HFFc6 (cell line): ENCODE results near the gene CD28. TPM values are rescaled to one million over a fixed set of nuclear protein-coding genes. Genes with fewer than 3 reads are reported as not detected.
A peak's percentile ranks its signal among the peaks of the same experiment; 100 is the strongest.
"Not testable (repeated sequence)": the region's sequence is repeated elsewhere in the genome, so short reads cannot be mapped to it uniquely, and the experiment has no call there.

Source experiments
- DNase-seq: peaks from one replicate; pipeline ENCODE4 v3.0.0-alpha.2; 2018
- H3K27ac Mint-ChIP-seq: 2 replicates; pipeline ENCODE4 v1.8.0; 2020; ENCODE audit warnings: mild to moderate bottlenecking, mixed read lengths
- H3K27me3 Mint-ChIP-seq: 2 replicates; pipeline ENCODE4 v1.8.0; 2021; ENCODE audit warnings: mild to moderate bottlenecking, moderate library complexity, mixed read lengths; ENCODE audit not compliant: insufficient read depth
- H3K36me3 Mint-ChIP-seq: 2 replicates; pipeline ENCODE4 v1.8.0; 2021; ENCODE audit warnings: low read depth, mixed read lengths
- H3K4me1 Mint-ChIP-seq: 2 replicates; pipeline ENCODE4 v1.8.0; 2020; ENCODE audit warnings: low read depth, mixed read lengths
- H3K4me3 Mint-ChIP-seq: 2 replicates; pipeline ENCODE4 v1.8.0; 2020; ENCODE audit warnings: mild to moderate bottlenecking, moderate library complexity, mixed read lengths
- H3K9me3 Mint-ChIP-seq: 2 replicates; pipeline ENCODE4 v1.8.0; 2020; ENCODE audit warnings: mild to moderate bottlenecking, mixed read lengths
- CTCF ChIP-seq: fragments of 200-600 bp; sonication (generic); IDR thresholded peaks from 2 replicates; pipeline ENCODE4 v1.5.0; 2021; ENCODE audit warnings: antibody characterized with exemption, mild to moderate bottlenecking
- total RNA-seq, 6 experiments: library from RNA; stranded (reverse); fragmentation: NEBNext Ultra II Directional; extraction: Animal tissue kit (Norgen Biotek cat#: 25700); gene quantifications; 2 replicates in 1 of 6; 3 replicates in 5 of 6; pipeline ENCODE4 v1.2.3, GENCODE V29; 2021

Gene CD28
- total RNA-seq, 6 experiments from 2014 or later = not detected

GRCh38 chr2:203697190-203697589 lies 9.2 kb upstream of the CD28 start:
- DNase-seq = peak; percentile 6
- Mint-ChIP-seq H3K27ac (no peak overlapping the region), H3K9me3 (peaks cover 5% of the 10 kb centered on the region; the same call in 1 of the 2 replicates), H3K4me1 (0 out of 2 replicates have a peak, but pooled peaks cover 7% of the 10 kb centered on the region), H3K27me3 (no peaks in the 10 kb centered on the region; the same call in none of the 2 replicates), H3K36me3 (peaks cover under 1% of the 10 kb centered on the region; the same call in 1 of the 2 replicates), H3K4me3 (no peak overlapping the region)
- TF ChIP-seq CTCF = no peak

- H3K27ac Mint-ChIP-seq, DNase-seq, H3K9me3 Mint-ChIP-seq: not testable (repeated sequence)
Observed at GRCh38 chr2:203697763-203698162, 8.7 kb upstream of the CD28 start.

GRCh38 chr2:203698410-203698809 lies 8.0 kb upstream of the CD28 start:
- not testable (repeated sequence) for H3K4me3 Mint-ChIP-seq, H3K4me1 Mint-ChIP-seq, H3K9me3 Mint-ChIP-seq, H3K36me3 Mint-ChIP-seq, H3K27ac Mint-ChIP-seq, DNase-seq, H3K27me3 Mint-ChIP-seq

More at GRCh38 chr2:203697763-203698162, 8.7 kb upstream of the CD28 start:
- H3K4me3 Mint-ChIP-seq, H3K36me3 Mint-ChIP-seq, H3K27me3 Mint-ChIP-seq, H3K4me1 Mint-ChIP-seq: not testable (repeated sequence)

- H3K4me3 Mint-ChIP-seq = no peak overlapping the region
- peaks cover 4% of the 10 kb centered on the region; the same call in 1 of the 2 replicates for H3K36me3 Mint-ChIP-seq
- H3K9me3 Mint-ChIP-seq = 0 out of 2 replicates have a peak, but pooled peaks cover 4% of the 10 kb centered on the region
- TF ChIP-seq CTCF = no peak
- H3K27ac Mint-ChIP-seq = no peak overlapping the region
- H3K27me3 Mint-ChIP-seq = peaks cover 9% of the 10 kb centered on the region; the same call in 1 of the 2 replicates
- H3K4me1 Mint-ChIP-seq = no peaks in the 10 kb centered on the region; the same call in 1 of the 2 replicates
- DNase-seq = no peak
Observed at GRCh38 chr2:203704430-203704829, 2.0 kb upstream of the CD28 start.

GRCh38 chr2:203705178-203705577 lies 1.3 kb upstream of the CD28 start:
- no peaks in the 10 kb centered on the region; the same call in 1 of the 2 replicates for H3K4me1 Mint-ChIP-seq
- H3K36me3 Mint-ChIP-seq = peaks cover 4% of the 10 kb centered on the region; the same call in 1 of the 2 replicates
- H3K27ac Mint-ChIP-seq = no peak overlapping the region
- peaks cover 9% of the 10 kb centered on the region; the same call in 1 of the 2 replicates for H3K27me3 Mint-ChIP-seq
- 0 out of 2 replicates have a peak, but pooled peaks cover 4% of the 10 kb centered on the region for H3K9me3 Mint-ChIP-seq
- H3K4me3 Mint-ChIP-seq = no peak overlapping the region
- TF ChIP-seq CTCF = no peak
- no peak for DNase-seq

GRCh38 chr2:203707530-203707929 lies 1.1 kb downstream of the CD28 start:
- no peaks in the 10 kb centered on the region for H3K9me3 Mint-ChIP-seq
- H3K27me3 Mint-ChIP-seq = peaks cover 9% of the 10 kb centered on the region
- no peak for TF ChIP-seq CTCF
- no peak overlapping the region for H3K27ac Mint-ChIP-seq
- H3K4me3 Mint-ChIP-seq = no peak overlapping the region
- H3K36me3 Mint-ChIP-seq = 0 out of 2 replicates have a peak, but pooled peaks cover under 1% of the 10 kb centered on the region
- DNase-seq = no peak
- peaks cover 6% of the 10 kb centered on the region for H3K4me1 Mint-ChIP-seq
